ENCODE results near the gene GANAB. TPM values are rescaled to one million over a fixed set of nuclear protein-coding genes. Genes with fewer than 3 reads are reported as not detected.

The GANAB gene
- total and polyA plus RNA-seq, 2 of the 13 experiments (the other 11 are each of a cell fraction or from before 2014, with no cell fraction given): 99.5 to 234 TPM

- TF ChIP-seq, protein P1, sequence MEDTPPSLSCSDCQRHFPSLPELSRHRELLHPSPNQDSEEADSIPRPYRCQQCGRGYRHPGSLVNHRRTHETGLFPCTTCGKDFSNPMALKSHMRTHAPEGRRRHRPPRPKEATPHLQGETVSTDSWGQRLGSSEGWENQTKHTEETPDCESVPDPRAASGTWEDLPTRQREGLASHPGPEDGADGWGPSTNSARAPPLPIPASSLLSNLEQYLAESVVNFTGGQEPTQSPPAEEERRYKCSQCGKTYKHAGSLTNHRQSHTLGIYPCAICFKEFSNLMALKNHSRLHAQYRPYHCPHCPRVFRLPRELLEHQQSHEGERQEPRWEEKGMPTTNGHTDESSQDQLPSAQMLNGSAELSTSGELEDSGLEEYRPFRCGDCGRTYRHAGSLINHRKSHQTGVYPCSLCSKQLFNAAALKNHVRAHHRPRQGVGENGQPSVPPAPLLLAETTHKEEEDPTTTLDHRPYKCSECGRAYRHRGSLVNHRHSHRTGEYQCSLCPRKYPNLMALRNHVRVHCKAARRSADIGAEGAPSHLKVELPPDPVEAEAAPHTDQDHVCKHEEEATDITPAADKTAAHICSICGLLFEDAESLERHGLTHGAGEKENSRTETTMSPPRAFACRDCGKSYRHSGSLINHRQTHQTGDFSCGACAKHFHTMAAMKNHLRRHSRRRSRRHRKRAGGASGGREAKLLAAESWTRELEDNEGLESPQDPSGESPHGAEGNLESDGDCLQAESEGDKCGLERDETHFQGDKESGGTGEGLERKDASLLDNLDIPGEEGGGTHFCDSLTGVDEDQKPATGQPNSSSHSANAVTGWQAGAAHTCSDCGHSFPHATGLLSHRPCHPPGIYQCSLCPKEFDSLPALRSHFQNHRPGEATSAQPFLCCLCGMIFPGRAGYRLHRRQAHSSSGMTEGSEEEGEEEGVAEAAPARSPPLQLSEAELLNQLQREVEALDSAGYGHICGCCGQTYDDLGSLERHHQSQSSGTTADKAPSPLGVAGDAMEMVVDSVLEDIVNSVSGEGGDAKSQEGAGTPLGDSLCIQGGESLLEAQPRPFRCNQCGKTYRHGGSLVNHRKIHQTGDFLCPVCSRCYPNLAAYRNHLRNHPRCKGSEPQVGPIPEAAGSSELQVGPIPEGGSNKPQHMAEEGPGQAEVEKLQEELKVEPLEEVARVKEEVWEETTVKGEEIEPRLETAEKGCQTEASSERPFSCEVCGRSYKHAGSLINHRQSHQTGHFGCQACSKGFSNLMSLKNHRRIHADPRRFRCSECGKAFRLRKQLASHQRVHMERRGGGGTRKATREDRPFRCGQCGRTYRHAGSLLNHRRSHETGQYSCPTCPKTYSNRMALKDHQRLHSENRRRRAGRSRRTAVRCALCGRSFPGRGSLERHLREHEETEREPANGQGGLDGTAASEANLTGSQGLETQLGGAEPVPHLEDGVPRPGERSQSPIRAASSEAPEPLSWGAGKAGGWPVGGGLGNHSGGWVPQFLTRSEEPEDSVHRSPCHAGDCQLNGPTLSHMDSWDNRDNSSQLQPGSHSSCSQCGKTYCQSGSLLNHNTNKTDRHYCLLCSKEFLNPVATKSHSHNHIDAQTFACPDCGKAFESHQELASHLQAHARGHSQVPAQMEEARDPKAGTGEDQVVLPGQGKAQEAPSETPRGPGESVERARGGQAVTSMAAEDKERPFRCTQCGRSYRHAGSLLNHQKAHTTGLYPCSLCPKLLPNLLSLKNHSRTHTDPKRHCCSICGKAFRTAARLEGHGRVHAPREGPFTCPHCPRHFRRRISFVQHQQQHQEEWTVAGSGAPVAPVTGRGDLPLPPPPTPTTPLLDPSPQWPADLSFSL (CRISPR knock-in tag; IDR thresholded peaks at IDR 0.05): no peak
- TF ChIP-seq SNAPC2 (CRISPR knock-in tag; IDR thresholded peaks at IDR 0.05) (no peak), GPN1 (CRISPR knock-in tag; IDR thresholded peaks at IDR 0.05; ENCODE audit: borderline replicate concordance) (peak; percentile 14; the same call in 1 of the 2 replicates), LCORL (IDR thresholded peaks at IDR 0.05) (no peak), LCORL (CRISPR knock-in tag; IDR thresholded peaks at IDR 0.05) (no peak), CREB1 (IDR thresholded peaks at IDR 0.05) (no peak), CREB1 (CRISPR knock-in tag; IDR thresholded peaks at IDR 0.05) (peak; percentile 52; the same call in 1 of the 2 replicates), NFIC (IDR thresholded peaks at IDR 0.05; ENCODE audit: low read length) (peak; percentile 53; the same call in 1 of the 2 replicates), SRF (IDR thresholded peaks at IDR 0.05; ENCODE audit: low read depth, low read length) (no peak), ZBTB20 (CRISPR knock-in tag; IDR thresholded peaks at IDR 0.05; ENCODE audit: borderline replicate concordance, low read depth) (0 out of 2 replicates have a peak, but pooled peaks have one; percentile 69), FOXO1 (CRISPR knock-in tag; IDR thresholded peaks at IDR 0.05) (no peak; the same call in 1 of the 2 replicates), MXI1 (IDR thresholded peaks at IDR 0.05; ENCODE audit: borderline replicate concordance, low read depth, low read length) (peak; percentile 60; the same call in 1 of the 3 replicates), PAWR (CRISPR knock-in tag; IDR thresholded peaks at IDR 0.05; ENCODE audit: borderline replicate concordance) (0 out of 2 replicates have a peak, but pooled peaks have one; percentile 66), KMT2A (CRISPR knock-in tag; IDR thresholded peaks at IDR 0.05) (no peak), SOX13 (IDR thresholded peaks at IDR 0.05) (0 out of 2 replicates have a peak, but pooled peaks have one; percentile 46), SOX13 (CRISPR knock-in tag; conservative IDR thresholded peaks at IDR 0.05 in 1 of 2, IDR thresholded peaks at IDR 0.05 in 1 of 2) (peak in 1 of 2 experiments; percentile 40; a peak in 3 of 4 replicates), ZNF33A (CRISPR knock-in tag; IDR thresholded peaks at IDR 0.05; ENCODE audit: borderline replicate concordance) (peak; percentile 88; the same call in 1 of the 2 replicates), TBX2 (CRISPR knock-in tag; IDR thresholded peaks at IDR 0.05; ENCODE audit: borderline replicate concordance) (peak; percentile 52; the same call in 1 of the 2 replicates)
- TF ChIP-seq, protein P2, sequence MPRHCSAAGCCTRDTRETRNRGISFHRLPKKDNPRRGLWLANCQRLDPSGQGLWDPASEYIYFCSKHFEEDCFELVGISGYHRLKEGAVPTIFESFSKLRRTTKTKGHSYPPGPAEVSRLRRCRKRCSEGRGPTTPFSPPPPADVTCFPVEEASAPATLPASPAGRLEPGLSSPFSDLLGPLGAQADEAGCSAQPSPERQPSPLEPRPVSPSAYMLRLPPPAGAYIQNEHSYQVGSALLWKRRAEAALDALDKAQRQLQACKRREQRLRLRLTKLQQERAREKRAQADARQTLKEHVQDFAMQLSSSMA (CRISPR knock-in tag; IDR thresholded peaks at IDR 0.05): peak; percentile 65; the same call in 1 of the 2 replicates
Observed at GRCh38 chr11:62665075-62665598, 18.7 kb upstream of the GANAB start, which contains the start of the genes C11orf98 and CSKMT (continued).
